Activated naive CD8-positive, alpha-beta T cell treated with anti-CD3 and anti-CD28 coated beads, Interleukin-2, amount 50 U/mL, for 24 hours (primary cell): ENCODE measurements around the gene FBXO34.

Experiments
- ATAC-seq: fragments of 150-1000 bp; cut with Tn5 transposase; one replicate; pipeline ENCODE4 v1.10.0; 2021
- DNase-seq: peaks from one replicate; pipeline ENCODE4 v3.0.0; 2021
- H3K27ac Mint-ChIP-seq: one replicate; pipeline ENCODE4 v1.8.0; 2021; ENCODE audit warnings: mild to moderate bottlenecking, mixed read lengths
- H3K27me3 Mint-ChIP-seq: one replicate; pipeline ENCODE4 v1.8.0; 2021; ENCODE audit warnings: mixed read lengths
- H3K36me3 Mint-ChIP-seq: one replicate; pipeline ENCODE4 v1.8.0; 2021; ENCODE audit warnings: low read depth, mixed read lengths
- H3K4me1 Mint-ChIP-seq: one replicate; pipeline ENCODE4 v1.8.0; 2021; ENCODE audit warnings: mixed read lengths
- H3K4me3 Mint-ChIP-seq: one replicate; pipeline ENCODE4 v1.8.0; 2021; ENCODE audit warnings: mild to moderate bottlenecking, moderate library complexity, mixed read lengths
- H3K9me3 Mint-ChIP-seq: one replicate; pipeline ENCODE4 v1.8.0; 2021; ENCODE audit warnings: mixed read lengths

Gene FBXO34

GRCh38 chr14:55253276-55253675 lies 17.9 kb upstream of the FBXO34 start:
- no peak overlapping the region for H3K27ac Mint-ChIP-seq
- DNase-seq: no peak
- H3K4me1 Mint-ChIP-seq: no peaks in the 10 kb centered on the region
- no peaks in the 10 kb centered on the region for H3K36me3 Mint-ChIP-seq
- ATAC-seq: no peak
- no peaks in the 10 kb centered on the region for H3K9me3 Mint-ChIP-seq
- peaks cover 20% of the 10 kb centered on the region for H3K27me3 Mint-ChIP-seq
- no peak overlapping the region for H3K4me3 Mint-ChIP-seq

- H3K4me1 Mint-ChIP-seq: no peaks in the 10 kb centered on the region
- peaks cover 17% of the 10 kb centered on the region for H3K27me3 Mint-ChIP-seq
- H3K4me3 Mint-ChIP-seq: no peak overlapping the region
- ATAC-seq (no peak), DNase-seq (no peak)
- no peaks in the 10 kb centered on the region for H3K36me3 Mint-ChIP-seq
- H3K9me3 Mint-ChIP-seq: no peaks in the 10 kb centered on the region
- H3K27ac Mint-ChIP-seq: no peak overlapping the region
Observed at GRCh38 chr14:55254581-55254980, 16.6 kb upstream of the FBXO34 start.

GRCh38 chr14:55255979-55256378 lies 15.2 kb upstream of the FBXO34 start:
- no peak overlapping the region for H3K4me3 Mint-ChIP-seq
- H3K9me3 Mint-ChIP-seq: no peaks in the 10 kb centered on the region
- H3K4me1 Mint-ChIP-seq: no peaks in the 10 kb centered on the region
- H3K27ac Mint-ChIP-seq: no peak overlapping the region
- DNase-seq: no peak
- no peak for ATAC-seq
- peaks cover 9% of the 10 kb centered on the region for H3K27me3 Mint-ChIP-seq
- no peaks in the 10 kb centered on the region for H3K36me3 Mint-ChIP-seq

- H3K9me3 Mint-ChIP-seq: no peaks in the 10 kb centered on the region
- ATAC-seq: no peak
- no peaks in the 10 kb centered on the region for H3K4me1 Mint-ChIP-seq
- no peak overlapping the region for H3K27ac Mint-ChIP-seq
- no peak overlapping the region for H3K4me3 Mint-ChIP-seq
- DNase-seq: no peak
- no peaks in the 10 kb centered on the region for H3K36me3 Mint-ChIP-seq
- H3K27me3 Mint-ChIP-seq: peaks cover 5% of the 10 kb centered on the region
Observed at GRCh38 chr14:55256586-55256985, 14.6 kb upstream of the FBXO34 start.

- no peaks in the 10 kb centered on the region for H3K9me3 Mint-ChIP-seq
- H3K27ac Mint-ChIP-seq: no peak overlapping the region
- DNase-seq (no peak), ATAC-seq (peak; percentile 49)
- peaks cover 3% of the 10 kb centered on the region for H3K4me1 Mint-ChIP-seq
- no peak overlapping the region for H3K4me3 Mint-ChIP-seq
- H3K27me3 Mint-ChIP-seq: no peaks in the 10 kb centered on the region
- H3K36me3 Mint-ChIP-seq: no peaks in the 10 kb centered on the region
Observed at GRCh38 chr14:55265197-55265596, 6.0 kb upstream of the FBXO34 start.

GRCh38 chr14:55267820-55268219 lies 3.4 kb upstream of the FBXO34 start:
- H3K4me1 Mint-ChIP-seq: peaks cover 20% of the 10 kb centered on the region
- no peak for DNase-seq
- no peaks in the 10 kb centered on the region for H3K27me3 Mint-ChIP-seq

GRCh38 chr14:55271572-55272298 lies 514 bp downstream of the FBXO34 start:
- DNase-seq: peak; percentile 63
- peak; percentile 37 for ATAC-seq
- no peaks in the 10 kb centered on the region for H3K27me3 Mint-ChIP-seq
- peak overlapping the region; percentile 89 for H3K27ac Mint-ChIP-seq
- no peaks in the 10 kb centered on the region for H3K9me3 Mint-ChIP-seq
- no peaks in the 10 kb centered on the region for H3K36me3 Mint-ChIP-seq
- H3K4me1 Mint-ChIP-seq: peaks cover 48% of the 10 kb centered on the region
- H3K4me3 Mint-ChIP-seq: peak overlapping the region; percentile 89

More at GRCh38 chr14:55267820-55268219, 3.4 kb upstream of the FBXO34 start:
- H3K27ac Mint-ChIP-seq: no peak overlapping the region
- no peak overlapping the region for H3K4me3 Mint-ChIP-seq
- H3K9me3 Mint-ChIP-seq: no peaks in the 10 kb centered on the region
- no peak for ATAC-seq
- no peaks in the 10 kb centered on the region for H3K36me3 Mint-ChIP-seq

- DNase-seq (no peak), ATAC-seq (no peak)
- H3K4me1 Mint-ChIP-seq: peaks cover 52% of the 10 kb centered on the region
- H3K9me3 Mint-ChIP-seq: no peaks in the 10 kb centered on the region
- H3K4me3 Mint-ChIP-seq: peak overlapping the region; percentile 89
- no peaks in the 10 kb centered on the region for H3K36me3 Mint-ChIP-seq
- peak overlapping the region; percentile 89 for H3K27ac Mint-ChIP-seq
- H3K27me3 Mint-ChIP-seq: no peaks in the 10 kb centered on the region
Observed at GRCh38 chr14:55272387-55272786, 1.2 kb downstream of the FBXO34 start.

GRCh38 chr14:55272922-55273321 lies 1.7 kb downstream of the FBXO34 start:
- H3K4me1 Mint-ChIP-seq: peaks cover 58% of the 10 kb centered on the region

GRCh38 chr14:55274146-55274545 lies 2.9 kb downstream of the FBXO34 start:
- H3K36me3 Mint-ChIP-seq: peaks cover 2% of the 10 kb centered on the region
- no peak for ATAC-seq
- no peak overlapping the region for H3K4me3 Mint-ChIP-seq
- no peaks in the 10 kb centered on the region for H3K27me3 Mint-ChIP-seq
- H3K9me3 Mint-ChIP-seq: no peaks in the 10 kb centered on the region
- DNase-seq: no peak
- peaks cover 63% of the 10 kb centered on the region for H3K4me1 Mint-ChIP-seq
- H3K27ac Mint-ChIP-seq: no peak overlapping the region

More at GRCh38 chr14:55272922-55273321, 1.7 kb downstream of the FBXO34 start:
- DNase-seq (no peak), ATAC-seq (no peak)
- Mint-ChIP-seq H3K4me3 (peak overlapping the region; percentile 89), H3K9me3 (no peaks in the 10 kb centered on the region), H3K27me3 (no peaks in the 10 kb centered on the region), H3K27ac (peak overlapping the region; percentile 36), H3K36me3 (peaks cover 2% of the 10 kb centered on the region)

- peak overlapping the region; percentile 41 for H3K27ac Mint-ChIP-seq
- no peaks in the 10 kb centered on the region for H3K27me3 Mint-ChIP-seq
- H3K4me1 Mint-ChIP-seq: peaks cover 65% of the 10 kb centered on the region
- H3K36me3 Mint-ChIP-seq: peaks cover 6% of the 10 kb centered on the region
- H3K4me3 Mint-ChIP-seq: no peak overlapping the region
- no peak for DNase-seq
- no peaks in the 10 kb centered on the region for H3K9me3 Mint-ChIP-seq
- ATAC-seq: no peak
Observed at GRCh38 chr14:55274751-55275150, 3.5 kb downstream of the FBXO34 start.

- peaks cover 60% of the 10 kb centered on the region for H3K4me1 Mint-ChIP-seq
- DNase-seq (no peak), ATAC-seq (no peak)
- no peaks in the 10 kb centered on the region for H3K9me3 Mint-ChIP-seq
- no peak overlapping the region for H3K4me3 Mint-ChIP-seq
- H3K36me3 Mint-ChIP-seq: peaks cover 11% of the 10 kb centered on the region
- no peaks in the 10 kb centered on the region for H3K27me3 Mint-ChIP-seq
- H3K27ac Mint-ChIP-seq: no peak overlapping the region
Observed at GRCh38 chr14:55276736-55277135, 5.5 kb downstream of the FBXO34 start.

- Mint-ChIP-seq H3K9me3 (no peaks in the 10 kb centered on the region), H3K27ac (peak overlapping the region; percentile 16), H3K4me1 (peaks cover 48% of the 10 kb centered on the region), H3K36me3 (peaks cover 11% of the 10 kb centered on the region), H3K27me3 (no peaks in the 10 kb centered on the region), H3K4me3 (peak overlapping the region; percentile 4)
- DNase-seq (no peak), ATAC-seq (peak; percentile 75)
Observed at GRCh38 chr14:55277972-55278740, 6.9 kb downstream of the FBXO34 start.

GRCh38 chr14:55279384-55279783 lies 8.2 kb downstream of the FBXO34 start:
- Mint-ChIP-seq H3K27ac (no peak overlapping the region), H3K4me3 (no peak overlapping the region), H3K27me3 (no peaks in the 10 kb centered on the region), H3K36me3 (peaks cover 11% of the 10 kb centered on the region), H3K9me3 (no peaks in the 10 kb centered on the region), H3K4me1 (peaks cover 37% of the 10 kb centered on the region)
- ATAC-seq: no peak
- DNase-seq: no peak

- peaks cover 31% of the 10 kb centered on the region for H3K4me1 Mint-ChIP-seq
Observed at GRCh38 chr14:55281316-55281839, 10.2 kb downstream of the FBXO34 start.

More at GRCh38 chr14:55281316-55281839, 10.2 kb downstream of the FBXO34 start:
- peaks cover 12% of the 10 kb centered on the region for H3K36me3 Mint-ChIP-seq
- ATAC-seq: no peak
- no peaks in the 10 kb centered on the region for H3K9me3 Mint-ChIP-seq
- H3K27ac Mint-ChIP-seq: no peak overlapping the region
- no peaks in the 10 kb centered on the region for H3K27me3 Mint-ChIP-seq
- no peak for DNase-seq
- H3K4me3 Mint-ChIP-seq: no peak overlapping the region
